Measurements from ENCODE around the gene OR2AG2.
"Not testable (repeated sequence)": the region's sequence is repeated elsewhere in the genome, so short reads cannot be mapped to it uniquely, and the experiment has no call there.

OR2AG2 gene

DNA sequence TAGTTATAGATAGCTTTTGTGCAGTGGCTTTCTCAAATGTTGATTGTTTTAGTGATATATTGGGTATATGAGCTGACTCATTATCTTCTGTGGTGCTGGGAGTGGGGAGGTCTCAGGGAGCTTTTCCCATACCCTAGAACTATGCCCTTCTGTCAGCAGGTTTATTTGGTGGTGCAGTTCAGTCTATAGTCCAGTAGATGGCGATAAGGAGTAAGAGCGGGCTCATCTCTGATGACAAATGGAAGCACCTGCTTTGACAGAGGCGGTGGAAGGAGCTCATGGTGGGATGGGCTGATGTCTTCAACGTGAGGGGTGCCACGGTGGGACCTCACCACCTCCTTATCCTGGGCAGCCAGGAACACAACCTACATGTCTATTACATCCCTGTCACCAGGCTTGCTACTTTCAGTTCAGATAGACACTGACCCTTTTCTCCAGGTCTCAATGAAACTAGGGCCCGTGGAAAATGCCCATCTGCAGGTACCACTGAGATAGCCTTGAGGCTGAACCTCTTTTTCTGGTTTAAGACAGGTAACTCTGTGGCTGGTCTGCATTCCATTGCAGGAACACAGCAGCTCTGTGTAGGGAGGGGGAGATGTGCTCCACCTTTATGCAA, 40.7 kb upstream of the OR2AG2 start:
- Histone ChIP-seq H2BK15ac (ENCODE audit: low read length) (no peak overlapping the region), H3K27ac (replicated peaks; ENCODE audit: low read length) (no peak overlapping the region), H3K4me2 (ENCODE audit: insufficient read depth, low read length, poor library complexity, severe bottlenecking) (no peak overlapping the region), H3K9me3 (replicated peaks in 1 of 2; ENCODE audit: control insufficient read depth in 2 of 2, insufficient read depth in 1 of 2, low read depth in 1 of 2, low read length in 2 of 2) (peaks cover 0 to 5% of the 10 kb centered on the region in 2 donors), H3K18ac (ENCODE audit: low read length) (no peak overlapping the region), H3K4me1 (ENCODE audit: control insufficient read depth in 2 of 2, insufficient read depth in 1 of 2, low read depth in 1 of 2, low read length in 2 of 2) (no peaks in the 10 kb centered on the region), H3K14ac (ENCODE audit: low read length) (no peak overlapping the region), H3K36me3 (replicated peaks in 1 of 2; ENCODE audit: control insufficient read depth in 2 of 2, insufficient read depth in 2 of 2, low read length in 2 of 2) (no peaks in the 10 kb centered on the region), H3K79me1 (ENCODE audit: low read depth, low read length) (no peaks in the 10 kb centered on the region), H2BK120ac (ENCODE audit: low read depth, low read length) (no peak overlapping the region), H4K8ac (ENCODE audit: low read depth, low read length) (no peak overlapping the region), H3K27me3 (ENCODE audit: control insufficient read depth in 3 of 3, insufficient read depth in 3 of 3, low read depth in 1 of 3, low read length in 3 of 3) (no peaks in the 10 kb centered on the region), H2BK5ac (ENCODE audit: low read length) (no peak overlapping the region), H2AFZ (ENCODE audit: low read length) (no peak overlapping the region), H3K4me3 (ENCODE audit: low read length in 2 of 2) (no peak overlapping the region), H4K91ac (ENCODE audit: low read depth, low read length, poor library complexity) (no peak overlapping the region), H3K23ac (ENCODE audit: low read depth, low read length, poor library complexity) (no peak overlapping the region), H2AK5ac (ENCODE audit: low read depth, low read length) (no peak overlapping the region), H2BK12ac (ENCODE audit: low read length) (no peak overlapping the region), H3K4ac (ENCODE audit: low read length) (no peak overlapping the region), H3K9ac (ENCODE audit: low read depth, low read length, poor library complexity) (no peak overlapping the region)
- peak; percentile 43 for DNase-seq (ENCODE audit: low spot score)
- WGBS, 2 donors (ENCODE audit: extremely low coverage in 2 of 2, insufficient read length in 2 of 2, insufficient replicate concordance in 1 of 2), result no CpG with 5 or more reads among the region's 6 CpGs

DNA sequence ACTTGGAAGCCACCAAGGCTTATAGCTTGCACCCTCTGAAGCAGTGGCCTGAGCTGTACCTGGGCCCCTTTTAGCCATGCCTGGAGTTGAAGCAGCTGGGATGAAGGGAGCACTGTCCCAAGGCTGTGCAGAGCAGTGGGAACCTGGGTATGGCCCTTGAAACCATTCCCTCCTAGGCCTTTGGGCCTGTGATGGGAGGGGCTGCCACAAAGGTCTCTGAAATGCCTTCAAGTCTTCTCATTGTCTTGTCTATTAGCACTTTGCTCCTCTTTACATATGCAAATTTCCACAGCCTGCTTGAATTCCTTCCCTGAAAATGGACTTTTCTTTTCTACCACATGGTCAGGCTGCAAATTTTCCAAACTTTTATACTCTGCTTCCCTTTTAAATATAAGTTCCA, 29.3 kb upstream of the OR2AG2 start:
- not testable (repeated sequence) for H3K4me2 ChIP-seq (ENCODE audit: insufficient read depth, low read length, poor library complexity, severe bottlenecking); DNase-seq (ENCODE audit: low spot score); H2AK5ac ChIP-seq (ENCODE audit: low read depth, low read length); H4K8ac ChIP-seq (ENCODE audit: low read depth, low read length); H3K36me3 ChIP-seq (replicated peaks in 1 of 2; ENCODE audit: control insufficient read depth in 2 of 2, insufficient read depth in 2 of 2, low read length in 2 of 2); H2AFZ ChIP-seq (ENCODE audit: low read length); H3K27ac ChIP-seq (replicated peaks; ENCODE audit: low read length); H2BK120ac ChIP-seq (ENCODE audit: low read depth, low read length); H3K79me1 ChIP-seq (ENCODE audit: low read depth, low read length); H3K4ac ChIP-seq (ENCODE audit: low read length); H3K9ac ChIP-seq (ENCODE audit: low read depth, low read length, poor library complexity); H3K4me3 ChIP-seq (ENCODE audit: low read length in 2 of 2); H2BK12ac ChIP-seq (ENCODE audit: low read length); H3K18ac ChIP-seq (ENCODE audit: low read length); H4K91ac ChIP-seq (ENCODE audit: low read depth, low read length, poor library complexity); H2BK5ac ChIP-seq (ENCODE audit: low read length); H3K9me3 ChIP-seq (replicated peaks in 1 of 2; ENCODE audit: control insufficient read depth in 2 of 2, insufficient read depth in 1 of 2, low read depth in 1 of 2, low read length in 2 of 2); H3K4me1 ChIP-seq (ENCODE audit: control insufficient read depth in 2 of 2, insufficient read depth in 1 of 2, low read depth in 1 of 2, low read length in 2 of 2); H3K23ac ChIP-seq (ENCODE audit: low read depth, low read length, poor library complexity); H3K14ac ChIP-seq (ENCODE audit: low read length); H2BK15ac ChIP-seq (ENCODE audit: low read length); H3K27me3 ChIP-seq (ENCODE audit: control insufficient read depth in 3 of 3, insufficient read depth in 3 of 3, low read depth in 1 of 3, low read length in 3 of 3)

GRCh38 chr11:6799402-6799801, 27.6 kb upstream of the OR2AG2 start, which contains the start of gene OR6A2:
Gene OR6A2, minus strand, starts transcription at chr11:6799689. Its CDS starts 3,981 bp downstream, at chr11:6795708.
- Histone ChIP-seq H3K9me3 (replicated peaks in 1 of 2; ENCODE audit: control insufficient read depth in 2 of 2, insufficient read depth in 1 of 2, low read depth in 1 of 2, low read length in 2 of 2) (no peaks in the 10 kb centered on the region), H3K27ac (replicated peaks; ENCODE audit: low read length) (no peak within 1 kb of the TSS), H3K79me1 (ENCODE audit: low read depth, low read length) (no peaks in the 10 kb centered on the region), H3K23ac (ENCODE audit: low read depth, low read length, poor library complexity) (no peak within 1 kb of the TSS), H3K4me2 (ENCODE audit: insufficient read depth, low read length, poor library complexity, severe bottlenecking) (no peak within 1 kb of the TSS), H3K27me3 (ENCODE audit: control insufficient read depth in 3 of 3, insufficient read depth in 3 of 3, low read depth in 1 of 3, low read length in 3 of 3) (no peaks in the 10 kb centered on the region), H3K4ac (ENCODE audit: low read length) (no peak within 1 kb of the TSS), H4K8ac (ENCODE audit: low read depth, low read length) (no peak within 1 kb of the TSS), H3K9ac (ENCODE audit: low read depth, low read length, poor library complexity) (no peak within 1 kb of the TSS), H2BK5ac (ENCODE audit: low read length) (no peak within 1 kb of the TSS), H3K36me3 (replicated peaks in 1 of 2; ENCODE audit: control insufficient read depth in 2 of 2, insufficient read depth in 2 of 2, low read length in 2 of 2) (no peaks in the 10 kb centered on the region), H2BK12ac (ENCODE audit: low read length) (no peak within 1 kb of the TSS), H2BK15ac (ENCODE audit: low read length) (no peak within 1 kb of the TSS), H3K18ac (ENCODE audit: low read length) (no peak within 1 kb of the TSS), H2AFZ (ENCODE audit: low read length) (no peak within 1 kb of the TSS), H3K4me1 (ENCODE audit: control insufficient read depth in 2 of 2, insufficient read depth in 1 of 2, low read depth in 1 of 2, low read length in 2 of 2) (no peaks in the 10 kb centered on the region), H2AK5ac (ENCODE audit: low read depth, low read length) (no peak within 1 kb of the TSS), H2BK120ac (ENCODE audit: low read depth, low read length) (no peak within 1 kb of the TSS), H3K14ac (ENCODE audit: low read length) (no peak within 1 kb of the TSS), H3K4me3 (ENCODE audit: low read length in 2 of 2) (no peak within 1 kb of the TSS), H4K91ac (ENCODE audit: low read depth, low read length, poor library complexity) (no peak within 1 kb of the TSS)
- WGBS, 2 donors (ENCODE audit: extremely low coverage in 2 of 2, insufficient read length in 2 of 2, insufficient replicate concordance in 1 of 2), result no CpG with 5 or more reads among the region's 1 CpG
- no peak for DNase-seq (ENCODE audit: low spot score)

GRCh38 chr11:6794639-6795038, 22.9 kb upstream of the OR2AG2 start:
- Histone ChIP-seq H3K18ac (ENCODE audit: low read length) (no peak overlapping the region), H3K36me3 (replicated peaks in 1 of 2; ENCODE audit: control insufficient read depth in 2 of 2, insufficient read depth in 2 of 2, low read length in 2 of 2) (no peaks in the 10 kb centered on the region), H3K23ac (ENCODE audit: low read depth, low read length, poor library complexity) (no peak overlapping the region), H2BK12ac (ENCODE audit: low read length) (no peak overlapping the region), H2AK5ac (ENCODE audit: low read depth, low read length) (no peak overlapping the region), H2BK15ac (ENCODE audit: low read length) (no peak overlapping the region), H2AFZ (ENCODE audit: low read length) (no peak overlapping the region), H3K14ac (ENCODE audit: low read length) (no peak overlapping the region), H3K9ac (ENCODE audit: low read depth, low read length, poor library complexity) (no peak overlapping the region), H3K79me1 (ENCODE audit: low read depth, low read length) (no peaks in the 10 kb centered on the region), H3K4me2 (ENCODE audit: insufficient read depth, low read length, poor library complexity, severe bottlenecking) (no peak overlapping the region), H3K9me3 (replicated peaks in 1 of 2; ENCODE audit: control insufficient read depth in 2 of 2, insufficient read depth in 1 of 2, low read depth in 1 of 2, low read length in 2 of 2) (no peaks in the 10 kb centered on the region), H2BK5ac (ENCODE audit: low read length) (no peak overlapping the region), H4K8ac (ENCODE audit: low read depth, low read length) (no peak overlapping the region), H3K4me1 (ENCODE audit: control insufficient read depth in 2 of 2, insufficient read depth in 1 of 2, low read depth in 1 of 2, low read length in 2 of 2) (no peaks in the 10 kb centered on the region), H3K27ac (replicated peaks; ENCODE audit: low read length) (no peak overlapping the region), H3K4ac (ENCODE audit: low read length) (no peak overlapping the region), H2BK120ac (ENCODE audit: low read depth, low read length) (no peak overlapping the region), H3K27me3 (ENCODE audit: control insufficient read depth in 3 of 3, insufficient read depth in 3 of 3, low read depth in 1 of 3, low read length in 3 of 3) (no peaks in the 10 kb centered on the region), H4K91ac (ENCODE audit: low read depth, low read length, poor library complexity) (no peak overlapping the region), H3K4me3 (ENCODE audit: low read length in 2 of 2) (no peak overlapping the region)
- no peak for DNase-seq (ENCODE audit: low spot score)
- WGBS, 2 donors (ENCODE audit: extremely low coverage in 2 of 2, insufficient read length in 2 of 2, insufficient replicate concordance in 1 of 2), result no CpG with 5 or more reads among the region's 4 CpGs
